AG10803 (cell line): Measurements from ENCODE around the gene RAB14.
A peak's percentile ranks its signal among the peaks of the same experiment; 100 is the strongest.

Experiments used
- DNase-seq: peaks from one replicate; pipeline ENCODE4 v3.0.0; 2010; ENCODE audit warnings: low read depth
- H3K4me3 ChIP-seq: 2 replicates; pipeline ENCODE4 v1.5.1; 2011; ENCODE audit warnings: mild to moderate bottlenecking, low read length, control low read depth
- CTCF ChIP-seq: conservative IDR thresholded peaks from 2 replicates; pipeline ENCODE4 v1.5.1; 2011; ENCODE audit warnings: mild to moderate bottlenecking, low read length, control low read depth, inconsistent platforms

Gene RAB14

DNA sequence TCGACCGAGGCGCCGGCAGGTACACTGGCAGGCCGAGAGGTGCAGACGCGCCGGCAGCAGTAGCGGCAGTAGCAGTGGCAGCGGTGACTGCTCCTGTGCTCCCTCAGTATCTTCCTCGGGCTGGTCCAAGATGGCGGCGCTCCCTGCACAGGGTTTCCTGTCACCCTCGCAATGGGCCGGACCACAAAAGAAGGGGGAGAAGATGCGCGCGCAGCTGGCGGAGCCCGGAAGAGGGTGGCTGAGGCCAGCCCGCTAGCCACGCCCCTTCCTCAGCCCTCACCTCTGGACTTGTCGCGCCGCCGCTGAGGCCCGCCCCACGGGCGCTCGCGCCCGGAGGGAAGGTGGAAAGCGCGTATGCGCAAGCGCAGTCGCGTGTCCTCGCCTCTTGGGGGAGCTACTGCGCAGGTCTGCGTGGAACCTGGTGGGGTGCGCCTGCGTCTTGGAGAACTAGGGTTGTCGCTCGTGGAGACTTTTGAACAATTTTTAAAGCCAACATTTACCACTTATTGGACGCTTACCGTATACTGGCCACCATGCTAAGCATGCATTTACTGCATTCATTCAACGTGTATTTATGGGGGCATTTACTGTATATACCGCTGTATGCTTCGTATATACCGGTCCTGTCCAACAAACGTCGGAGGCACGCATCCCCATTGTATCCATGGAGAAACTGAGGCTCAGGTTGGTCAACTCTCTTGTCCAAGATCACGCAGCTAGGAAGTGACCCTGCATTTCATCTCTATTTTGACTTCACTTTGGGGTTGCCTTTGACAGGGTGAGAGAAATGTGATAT is at the start of gene RAB14:
TSS of gene RAB14 (minus strand) at position 132 of the 796 bp plus-strand sequence. CDS start 8,457 bp downstream, outside the sequence.
- peak within 1 kb of the TSS; percentile 76 for H3K4me3 ChIP-seq
- peak; percentile 97 for DNase-seq
- TF ChIP-seq CTCF, result peak; percentile 57

GRCh38 chr9:121249563-121249962 is 47.9 kb upstream of the RAB14 start:
- H3K4me3 ChIP-seq, result no peak overlapping the region
- TF ChIP-seq CTCF, result no peak
- no peak for DNase-seq

GRCh38 chr9:121246821-121247561 is 45.3 kb upstream of the RAB14 start:
- H3K4me3 ChIP-seq, result no peak overlapping the region
- TF ChIP-seq CTCF, result no peak
- peak; percentile 93 for DNase-seq

DNA sequence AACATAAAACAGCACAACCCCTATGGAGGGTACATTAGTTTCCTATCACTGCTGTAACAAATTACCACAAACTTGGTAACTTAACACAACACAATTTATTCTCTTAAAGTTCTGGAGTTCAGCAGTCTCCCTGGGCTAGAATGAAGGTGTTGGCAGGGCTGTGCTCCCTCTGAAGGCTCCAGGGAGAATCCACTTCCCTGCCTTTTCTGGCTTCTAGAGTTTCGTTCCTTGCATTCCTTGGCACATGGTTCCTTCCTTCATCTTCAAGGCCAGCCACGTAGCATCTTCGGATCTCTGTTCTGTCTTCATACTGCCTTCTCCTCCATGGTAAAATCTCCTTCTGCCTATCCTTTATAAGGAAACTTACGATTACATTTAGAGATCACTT is 41.3 kb upstream of the RAB14 start:
- no peak; the same call in 1 of the 2 replicates for TF ChIP-seq CTCF
- H3K4me3 ChIP-seq, result no peak overlapping the region
- peak; percentile 81 for DNase-seq

DNA sequence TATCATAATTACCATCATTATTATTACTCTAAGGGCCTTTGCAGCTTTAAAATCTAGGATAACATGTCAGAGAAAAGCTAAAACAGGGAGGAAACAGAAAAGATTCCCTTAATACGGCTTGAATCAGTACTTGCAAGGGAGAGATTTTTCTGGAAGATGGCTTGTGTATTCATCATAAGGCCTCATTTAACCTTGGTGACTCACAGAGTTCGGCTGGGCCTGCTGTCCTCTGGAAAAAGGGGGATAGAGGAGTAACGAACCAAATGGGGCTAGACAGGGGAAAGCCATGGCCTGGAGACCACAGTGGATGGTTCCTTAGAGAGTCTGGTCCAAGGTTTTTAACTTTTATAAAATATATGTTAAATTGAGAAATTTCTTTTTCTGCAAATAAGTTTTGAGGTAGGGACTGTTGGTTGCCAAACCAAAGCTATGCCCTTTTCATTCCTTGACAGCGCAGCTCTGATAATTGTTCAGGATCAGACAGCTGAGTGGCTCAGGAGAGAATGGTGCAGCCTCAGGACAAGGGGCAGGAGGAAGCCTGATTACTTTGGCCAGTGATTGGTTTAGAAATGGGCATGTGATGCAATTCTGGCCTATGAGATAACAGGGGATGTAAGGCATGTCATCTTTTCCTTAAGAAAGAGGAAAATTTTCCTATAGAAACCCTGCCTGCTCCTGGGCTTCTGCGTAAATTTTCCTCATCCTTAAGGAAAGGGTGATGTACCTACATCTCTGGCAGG is 40.7 kb upstream of the RAB14 start:
- peak; percentile 77 for DNase-seq
- no peak for TF ChIP-seq CTCF
- no peak overlapping the region for H3K4me3 ChIP-seq

GRCh38 chr9:121240472-121241135 is 38.9 kb upstream of the RAB14 start:
- peak; percentile 85 for DNase-seq
- H3K4me3 ChIP-seq, result no peak overlapping the region
- TF ChIP-seq CTCF, result no peak
